Peyer's patch (tissue), 4 donors: ENCODE measurements around the gene EVA1A. TPM values are rescaled to one million over a fixed set of nuclear protein-coding genes. Genes with fewer than 3 reads are reported as not detected.
"Not testable (repeated sequence)": the region's sequence is repeated elsewhere in the genome, so short reads cannot be mapped to it uniquely, and the experiment has no call there.

Source experiments
- DNase-seq, 3 donors: peaks; one replicate each; pipeline ENCODE4 v3.0.0-alpha.2; 2017 to 2019
- H3K27ac ChIP-seq, 4 donors: fragments of 200-600 bp; sonication (generic); one replicate each; pipeline ENCODE4 v1.5.1; 2016 to 2019
- H3K27me3 ChIP-seq, 2 donors: fragments of 200-600 bp; sonication (generic); one replicate each; pipeline ENCODE4 v1.5.1; 2019
- H3K36me3 ChIP-seq, 3 donors: fragments of 200-600 bp; sonication (generic); one replicate each; pipeline ENCODE4 v1.5.1; 2016 to 2019
- H3K4me1 ChIP-seq, 4 donors: fragments of 200-600 bp; sonication (generic); one replicate each; pipeline ENCODE4 v1.5.1; 2016 to 2019
- H3K4me3 ChIP-seq, 4 donors: fragments of 200-600 bp; sonication (generic); 1 replicate in 3 of 4; 2 replicates in 1 of 4; pipeline ENCODE4 v1.5.1; 2016 to 2019; ENCODE audit warnings: mild to moderate bottlenecking in 1 of 4
- H3K9me3 ChIP-seq, 4 donors: fragments of 200-600 bp; sonication (generic); one replicate each; pipeline ENCODE4 v1.5.1; 2016 to 2019; ENCODE audit warnings: mild to moderate bottlenecking in 1 of 4
- CTCF ChIP-seq, 6 experiments: fragments of 450-650 bp in 4 of 6; fragments of 200-600 bp in 2 of 6; sonication (generic) in 1 of 6; IDR thresholded peaks; one replicate each; pipeline ENCODE4 v1.5.1; 2017 to 2019; ENCODE audit warnings: antibody characterized with exemption in 6 of 6, mild to moderate bottlenecking in 3 of 6, moderate library complexity in 1 of 6
- POLR2A ChIP-seq, 2 donors: fragments of 450-650 bp; IDR thresholded peaks; one replicate each; pipeline ENCODE4 v1.5.1; 2017; ENCODE audit warnings: antibody characterized with exemption in 2 of 2, mild to moderate bottlenecking in 2 of 2, moderate library complexity in 2 of 2
- total RNA-seq, 4 donors: library from RNA; depleted of rRNA; stranded (reverse); fragments of >200 nt; gene quantifications; one replicate each; pipeline ENCODE4 v1.1.0, GENCODE V29; 2016

The EVA1A gene
- total RNA-seq, 4 donors from 2014 or later: 0.70 to 18.2 (median 5.8) TPM

GRCh38 chr2:75494137-75494769 lies 66.5 kb downstream of the EVA1A start:
- DNase-seq: no peak
- H3K27me3 ChIP-seq: no peaks in the 10 kb centered on the region
- no peaks in the 10 kb centered on the region for H3K4me1 ChIP-seq
- no peak overlapping the region for H3K27ac ChIP-seq
- H3K4me3 ChIP-seq: no peak overlapping the region
- TF ChIP-seq POLR2A (IDR thresholded peaks at IDR 0.05) (no peak), CTCF (IDR thresholded peaks at IDR 0.05) (no peak)
- no peaks in the 10 kb centered on the region for H3K9me3 ChIP-seq
- H3K36me3 ChIP-seq: no peaks in the 10 kb centered on the region

GRCh38 chr2:75493230-75493629 lies 67.5 kb downstream of the EVA1A start:
- Histone ChIP-seq H3K27me3 (no peaks in the 10 kb centered on the region), H3K4me1 (no peaks in the 10 kb centered on the region), H3K27ac (no peak overlapping the region), H3K36me3 (no peaks in the 10 kb centered on the region), H3K4me3 (no peak overlapping the region), H3K9me3 (no peaks in the 10 kb centered on the region)
- no peak for DNase-seq
- TF ChIP-seq CTCF (IDR thresholded peaks at IDR 0.05) (no peak), POLR2A (IDR thresholded peaks at IDR 0.05) (no peak)

- Histone ChIP-seq H3K4me3 (no peak overlapping the region), H3K36me3 (no peaks in the 10 kb centered on the region), H3K27me3 (no peaks in the 10 kb centered on the region), H3K9me3 (no peaks in the 10 kb centered on the region), H3K27ac (no peak overlapping the region), H3K4me1 (no peaks in the 10 kb centered on the region)
- no peak for TF ChIP-seq POLR2A (IDR thresholded peaks at IDR 0.05)
- no peak for TF ChIP-seq CTCF (IDR thresholded peaks at IDR 0.05)
- no peak for DNase-seq
Measured at GRCh38 chr2:75491129-75491753, 69.5 kb downstream of the EVA1A start.

GRCh38 chr2:75489721-75490120 lies 71.0 kb downstream of the EVA1A start:
- no peaks in the 10 kb centered on the region for H3K9me3 ChIP-seq
- H3K36me3 ChIP-seq: no peaks in the 10 kb centered on the region
- DNase-seq: no peak
- no peak for TF ChIP-seq CTCF (IDR thresholded peaks at IDR 0.05)
- no peak for TF ChIP-seq POLR2A (IDR thresholded peaks at IDR 0.05)
- no peaks in the 10 kb centered on the region for H3K27me3 ChIP-seq
- H3K4me1 ChIP-seq: no peaks in the 10 kb centered on the region
- H3K27ac ChIP-seq: no peak overlapping the region
- no peak overlapping the region for H3K4me3 ChIP-seq

- DNase-seq: no peak
- H3K4me3 ChIP-seq: no peak overlapping the region
- no peaks in the 10 kb centered on the region for H3K27me3 ChIP-seq
- no peaks in the 10 kb centered on the region for H3K36me3 ChIP-seq
- H3K4me1 ChIP-seq: no peaks in the 10 kb centered on the region
- H3K27ac ChIP-seq: no peak overlapping the region
- no peak for TF ChIP-seq POLR2A (IDR thresholded peaks at IDR 0.05)
- no peak for TF ChIP-seq CTCF (IDR thresholded peaks at IDR 0.05)
- no peaks in the 10 kb centered on the region for H3K9me3 ChIP-seq
Measured at GRCh38 chr2:75488157-75488556, 72.6 kb downstream of the EVA1A start.

GRCh38 chr2:75486735-75487134 lies 74.0 kb downstream of the EVA1A start:
- not testable (repeated sequence) for DNase-seq, H3K27ac ChIP-seq, H3K4me3 ChIP-seq, H3K27me3 ChIP-seq, H3K36me3 ChIP-seq, H3K4me1 ChIP-seq, H3K9me3 ChIP-seq
